Sigmoid colon (tissue), 4 donors: ENCODE data around the gene CXCL3.

Source experiments
- CTCF ChIP-seq, 4 experiments: fragments of 450-650 bp in 3 of 4; fragments of 200-600 bp in 1 of 4; IDR thresholded peaks; one replicate each; pipeline ENCODE4 v1.5.1; 2016 to 2019; ENCODE audit warnings: antibody characterized with exemption in 4 of 4, mild to moderate bottlenecking in 3 of 4, moderate library complexity in 2 of 4
- EP300 ChIP-seq, 4 donors: sonication (generic); formaldehyde crosslinking; IDR thresholded peaks; one replicate each; pipeline ENCODE4 v1.6.1; 2017; ENCODE audit warnings: antibody characterized with exemption in 4 of 4
- POLR2A ChIP-seq, 2 donors: fragments of 450-650 bp; IDR thresholded peaks; one replicate each; pipeline ENCODE4 v1.6.1; 2016; ENCODE audit warnings: antibody characterized with exemption in 2 of 2, mild to moderate bottlenecking in 2 of 2, moderate library complexity in 2 of 2
- POLR2AphosphoS5 ChIP-seq, 4 donors: sonication (generic); formaldehyde crosslinking; IDR thresholded peaks; one replicate each; pipeline ENCODE4 v1.6.1; 2017; ENCODE audit warnings: antibody characterized with exemption in 4 of 4

- TF ChIP-seq CTCF (IDR thresholded peaks at IDR 0.05): no peak
- TF ChIP-seq POLR2A (IDR thresholded peaks at IDR 0.05): no peak
- TF ChIP-seq POLR2AphosphoS5 (IDR thresholded peaks at IDR 0.05): no peak
- TF ChIP-seq EP300 (IDR thresholded peaks at IDR 0.05): no peak
These were observed 17.0 kb upstream of the CXCL3 start for GRCh38 chr4:74055498-74055897.
